Activated B cell treated with CpG ODN at 0.5 μM for 24 hours (primary cell): Measurements from ENCODE around the gene PTP4A1. TPM values are rescaled to one million over a fixed set of nuclear protein-coding genes. Genes with fewer than 3 reads are reported as not detected.

Experiments used
- ATAC-seq: fragments of 200-7000 bp; cut with Tn5 transposase; one replicate; pipeline ENCODE4 v1.10.0; 2021; ENCODE audit warnings: low read depth, mild to moderate bottlenecking, moderate library complexity
- CTCF ChIA-PET: fragments of 350-600 bp; sonication (Branson Sonifier 250); formaldehyde crosslinking; loops from one replicate; lab custom pipeline; 2021; ENCODE audit warnings: antibody characterized with exemption; lab: Charles Lee
- POLR2A ChIA-PET: fragments of 350-600 bp; sonication (Branson Sonifier 250); formaldehyde crosslinking; loops from one replicate; lab custom pipeline; 2021; ENCODE audit warnings: antibody characterized with exemption; lab: Charles Lee
- DNase-seq: peaks from one replicate; pipeline ENCODE4 v3.0.0; 2022
- H3K27ac Mint-ChIP-seq: one replicate; pipeline ENCODE4 v1.8.0; 2020; ENCODE audit warnings: mixed read lengths
- H3K27me3 Mint-ChIP-seq: one replicate; pipeline ENCODE4 v1.8.0; 2021; ENCODE audit warnings: mixed read lengths
- H3K36me3 Mint-ChIP-seq: one replicate; pipeline ENCODE4 v1.8.0; 2021; ENCODE audit warnings: low read depth, mixed read lengths
- H3K4me1 Mint-ChIP-seq: one replicate; pipeline ENCODE4 v1.8.0; 2021; ENCODE audit warnings: mixed read lengths
- H3K4me3 Mint-ChIP-seq: one replicate; pipeline ENCODE4 v1.8.0; 2020; ENCODE audit warnings: mild to moderate bottlenecking, mixed read lengths
- H3K9me3 Mint-ChIP-seq: one replicate; pipeline ENCODE4 v1.8.0; 2020; ENCODE audit warnings: mixed read lengths
- intact Hi-C: fragments of 100-400 bp; cut with micrococcal nuclease; formaldehyde crosslinking; loops from one replicate; pipeline ENCODE4 v1.15.1; 2024
- total RNA-seq: library from RNA; stranded (reverse); gene quantifications from 2 replicates; pipeline ENCODE4 v1.2.3, GENCODE V29; 2022
- TF ChIP-seq, protein P1 (sequence below): fragments of 200-600 bp; IDR thresholded peaks from one replicate; pipeline ENCODE4 v1.8.0; 2022; ENCODE audit warnings: antibody characterized with exemption, mild to moderate bottlenecking

The PTP4A1 gene
- total RNA-seq, 1 donor from 2014 or later = 35.2 TPM

DNA sequence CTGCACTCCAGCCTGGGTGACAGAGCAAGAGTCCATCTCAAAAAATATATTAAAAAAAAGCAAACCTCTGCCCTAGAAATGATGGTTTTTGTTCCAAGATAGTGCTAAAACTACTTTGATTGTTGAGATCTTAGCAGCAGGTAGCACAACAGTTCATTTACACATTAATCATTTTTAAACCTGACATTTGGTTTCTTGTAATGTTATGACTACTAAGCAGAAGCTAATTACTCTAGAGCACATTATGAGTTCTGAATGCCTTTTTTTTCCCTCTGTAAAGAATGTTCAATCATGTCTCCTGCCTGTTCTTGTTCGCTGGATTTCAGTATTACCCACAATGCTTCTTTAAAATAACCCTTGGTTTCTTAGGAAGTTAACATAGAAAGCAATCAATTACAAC, 38.7 kb downstream of the PTP4A1 start:
- no peaks in the 10 kb centered on the region for H3K27me3 Mint-ChIP-seq
- peaks cover 4% of the 10 kb centered on the region for H3K9me3 Mint-ChIP-seq
- ChIA-PET POLR2A (no interaction called here), CTCF (no interaction called here)
- H3K4me1 Mint-ChIP-seq = no peaks in the 10 kb centered on the region
- ATAC-seq = no peak
- no peak overlapping the region for H3K27ac Mint-ChIP-seq
- intact Hi-C loops = no loop called here
- H3K36me3 Mint-ChIP-seq = no peaks in the 10 kb centered on the region
- no peak for DNase-seq
- H3K4me3 Mint-ChIP-seq = no peak overlapping the region
- TF ChIP-seq, protein P1, sequence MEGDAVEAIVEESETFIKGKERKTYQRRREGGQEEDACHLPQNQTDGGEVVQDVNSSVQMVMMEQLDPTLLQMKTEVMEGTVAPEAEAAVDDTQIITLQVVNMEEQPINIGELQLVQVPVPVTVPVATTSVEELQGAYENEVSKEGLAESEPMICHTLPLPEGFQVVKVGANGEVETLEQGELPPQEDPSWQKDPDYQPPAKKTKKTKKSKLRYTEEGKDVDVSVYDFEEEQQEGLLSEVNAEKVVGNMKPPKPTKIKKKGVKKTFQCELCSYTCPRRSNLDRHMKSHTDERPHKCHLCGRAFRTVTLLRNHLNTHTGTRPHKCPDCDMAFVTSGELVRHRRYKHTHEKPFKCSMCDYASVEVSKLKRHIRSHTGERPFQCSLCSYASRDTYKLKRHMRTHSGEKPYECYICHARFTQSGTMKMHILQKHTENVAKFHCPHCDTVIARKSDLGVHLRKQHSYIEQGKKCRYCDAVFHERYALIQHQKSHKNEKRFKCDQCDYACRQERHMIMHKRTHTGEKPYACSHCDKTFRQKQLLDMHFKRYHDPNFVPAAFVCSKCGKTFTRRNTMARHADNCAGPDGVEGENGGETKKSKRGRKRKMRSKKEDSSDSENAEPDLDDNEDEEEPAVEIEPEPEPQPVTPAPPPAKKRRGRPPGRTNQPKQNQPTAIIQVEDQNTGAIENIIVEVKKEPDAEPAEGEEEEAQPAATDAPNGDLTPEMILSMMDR = no peak

DNA sequence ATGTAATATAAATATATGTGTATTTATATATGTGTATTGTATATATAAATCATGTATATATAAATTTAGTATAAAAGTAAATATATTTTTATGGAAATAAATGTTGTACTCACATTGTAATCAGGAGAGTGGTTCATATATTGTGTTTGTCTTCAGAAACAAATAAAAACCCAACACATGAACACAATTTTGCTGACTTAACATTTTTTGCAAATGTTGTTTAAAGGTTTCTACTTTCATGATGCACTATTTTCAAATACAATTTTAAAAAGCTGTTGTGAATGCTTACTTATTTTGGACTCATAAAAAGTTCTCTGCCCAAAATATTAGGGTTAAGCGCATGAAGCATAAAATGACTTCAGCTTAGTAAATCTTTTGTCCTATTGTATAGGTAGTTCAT, 39.3 kb downstream of the PTP4A1 start:
- no peak overlapping the region for H3K27ac Mint-ChIP-seq
- CTCF ChIA-PET = interaction anchor here (0.7 kb wide), 1 partner anchor 50 kb away, joined by 3 read pairs; no protein-coding TSS in a partner anchor

DNA sequence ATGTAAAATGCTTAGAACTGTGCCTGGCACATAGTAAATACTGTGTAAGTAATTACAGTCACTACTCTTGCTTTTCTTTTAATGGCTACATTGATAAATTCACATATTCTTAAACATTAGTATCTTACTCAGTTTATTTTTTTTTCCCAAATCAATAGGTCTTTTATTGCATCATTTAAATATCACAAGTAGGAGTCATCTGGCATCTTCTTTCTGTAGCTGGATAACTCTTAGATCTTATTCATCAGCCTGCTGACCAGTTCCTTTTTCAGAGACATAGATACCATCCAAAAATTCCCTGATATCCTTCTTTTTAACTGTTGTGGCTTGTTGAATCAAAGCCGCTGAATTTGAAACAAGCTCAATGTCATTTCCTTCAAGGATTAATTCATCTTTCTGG, 43.3 kb downstream of the PTP4A1 start:
- ATAC-seq (no peak), DNase-seq (no peak)
- Mint-ChIP-seq H3K4me1 (no peaks in the 10 kb centered on the region), H3K4me3 (no peak overlapping the region), H3K36me3 (no peaks in the 10 kb centered on the region), H3K27me3 (peaks cover 13% of the 10 kb centered on the region), H3K9me3 (no peaks in the 10 kb centered on the region), H3K27ac (no peak overlapping the region)
- POLR2A ChIA-PET = no interaction called here
- intact Hi-C loops = no loop called here
- TF ChIP-seq, protein P1 = no peak
- CTCF ChIA-PET = no interaction called here

More for the DNA sequence above, 39.3 kb downstream of the PTP4A1 start:
- Mint-ChIP-seq H3K9me3 (peaks cover 4% of the 10 kb centered on the region), H3K36me3 (no peaks in the 10 kb centered on the region), H3K4me1 (no peaks in the 10 kb centered on the region), H3K27me3 (no peaks in the 10 kb centered on the region), H3K4me3 (no peak overlapping the region)
- POLR2A ChIA-PET = no interaction called here
- intact Hi-C loops = no loop called here
- ATAC-seq (no peak), DNase-seq (no peak)
- TF ChIP-seq, protein P1 = no peak

Other genes with a start within 250 kb of the PTP4A1 start
- gene PHF3, start 63.3 kb downstream of the PTP4A1 start, total RNA-seq = 52.4 and 56.7 TPM in 2 replicates